ENCODE measurements around the gene MAST3.

- TF ChIP-seq CTCF (IDR thresholded peaks at IDR 0.05) (no peak), POLR2A (IDR thresholded peaks at IDR 0.05) (no peak), EP300 (IDR thresholded peaks at IDR 0.05) (no peak), POLR2AphosphoS5 (IDR thresholded peaks at IDR 0.05) (no peak)
These were observed 46.8 kb downstream of the MAST3 start for GRCh38 chr19:18144361-18144760.
